Activated CD4-positive, alpha-beta T cell treated with anti-CD3 and anti-CD28 coated beads, Interleukin-2, amount 50 U/mL, for 48 hours (primary cell): ENCODE results near the gene ELMO2.
A peak's percentile ranks its signal among the peaks of the same experiment; 100 is the strongest.

Experiments used
- DNase-seq, 2 experiments: peaks; one replicate each; pipeline ENCODE4 v3.0.0-alpha.2; 2020

Gene ELMO2

GRCh38 chr20:46406200-46406985, at the start of gene ELMO2:
TSS of gene ELMO2 (minus strand) at chr20:46406615. CDS start at chr20:46394482, 12,133 bp downstream.
- peak; percentile 96 to 98 for DNase-seq

DNA sequence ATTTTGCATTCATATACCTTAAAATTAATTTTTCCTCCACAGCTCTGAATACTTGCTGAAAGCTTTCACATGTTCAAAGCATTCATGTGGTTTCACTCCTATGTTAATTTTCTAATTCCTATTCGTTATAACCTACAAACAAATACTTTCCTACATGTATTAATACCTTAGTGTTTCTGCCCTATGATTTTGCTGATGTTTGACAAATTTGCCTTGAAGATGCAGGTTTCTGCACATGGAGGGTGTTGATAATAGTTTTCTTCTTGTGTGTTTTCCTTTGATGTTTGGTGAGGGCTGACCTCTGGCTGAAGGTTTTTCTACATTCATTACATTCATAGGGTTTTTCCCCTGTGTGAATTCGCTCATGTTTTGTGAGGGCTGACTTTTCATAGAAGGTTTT, 49.3 kb upstream of the ELMO2 start:
- DNase-seq, result no peak

GRCh38 chr20:46446851-46447250, 40.4 kb upstream of the ELMO2 start:
- DNase-seq, result no peak

GRCh38 chr20:46439837-46440236, 33.4 kb upstream of the ELMO2 start:
- no peak for DNase-seq

DNA sequence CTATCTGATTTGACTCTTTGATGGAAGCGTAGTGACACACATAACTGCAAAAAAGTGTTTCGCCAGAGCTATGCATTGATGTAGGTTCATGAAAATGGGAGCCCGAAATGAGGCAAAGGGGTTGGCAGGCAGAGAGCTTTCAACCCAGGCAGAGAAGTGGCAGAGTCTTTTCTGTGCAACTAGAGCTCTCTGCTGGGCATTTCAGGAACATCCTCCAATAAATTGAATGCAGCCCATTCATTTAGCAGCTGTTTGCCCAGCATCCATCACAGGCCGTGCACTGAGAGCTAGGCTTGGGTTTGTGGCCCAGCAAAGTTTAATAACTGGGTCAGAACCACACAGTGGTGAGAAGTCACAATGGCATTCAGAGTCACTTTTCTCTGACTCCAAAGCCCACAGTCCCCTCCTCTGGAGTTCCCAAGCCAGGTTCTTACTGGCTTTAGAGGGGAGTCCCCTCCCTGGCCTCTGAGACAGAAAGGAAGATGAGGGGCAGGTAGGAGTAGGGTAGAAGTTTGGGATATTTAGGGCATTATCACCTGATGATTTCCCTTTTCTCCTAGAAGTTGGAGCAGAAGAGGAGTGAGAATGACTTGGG, 31.8 kb upstream of the ELMO2 start:
- no peak for DNase-seq

GRCh38 chr20:46435146-46435545, 28.7 kb upstream of the ELMO2 start:
- DNase-seq, result no peak

DNA sequence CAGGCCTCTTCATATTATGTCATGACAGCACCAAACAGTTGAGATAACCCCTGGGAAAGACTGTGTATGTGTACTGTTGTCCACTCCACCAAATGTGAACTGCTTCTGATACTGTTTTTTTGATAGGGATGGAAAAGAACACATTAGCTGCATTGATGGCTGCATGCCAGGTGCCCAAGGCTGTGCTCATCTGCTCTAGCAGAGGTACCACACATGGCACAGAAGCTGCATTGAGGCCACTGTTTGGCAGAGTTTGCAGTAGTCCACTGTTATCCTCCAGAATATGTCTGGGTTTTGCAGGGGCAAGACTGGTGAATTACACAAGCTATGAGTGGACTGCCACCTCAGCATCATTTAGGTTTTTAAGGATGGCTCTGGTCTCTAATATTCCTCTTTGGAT, 28.2 kb upstream of the ELMO2 start:
- DNase-seq, result no peak

DNA sequence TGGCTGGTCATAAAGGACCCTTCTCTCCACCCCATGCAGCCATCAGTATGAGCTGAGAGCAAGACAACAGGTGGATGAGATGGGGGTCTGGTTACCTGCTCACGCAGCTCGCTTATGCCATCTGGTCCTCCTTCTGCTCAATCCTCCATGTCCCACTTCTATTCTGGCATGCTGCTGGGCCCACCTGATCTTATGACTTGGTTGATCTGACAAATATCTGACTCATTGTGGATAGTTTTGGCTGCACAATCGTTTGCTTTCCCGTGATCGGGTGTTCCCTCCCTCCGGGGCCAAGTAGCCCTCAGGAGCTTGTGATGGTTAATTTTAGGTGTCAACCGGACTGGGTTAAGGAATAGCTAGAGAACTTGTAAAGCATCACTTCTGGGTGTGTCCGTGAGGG, 26.6 kb upstream of the ELMO2 start:
- no peak for DNase-seq

DNA sequence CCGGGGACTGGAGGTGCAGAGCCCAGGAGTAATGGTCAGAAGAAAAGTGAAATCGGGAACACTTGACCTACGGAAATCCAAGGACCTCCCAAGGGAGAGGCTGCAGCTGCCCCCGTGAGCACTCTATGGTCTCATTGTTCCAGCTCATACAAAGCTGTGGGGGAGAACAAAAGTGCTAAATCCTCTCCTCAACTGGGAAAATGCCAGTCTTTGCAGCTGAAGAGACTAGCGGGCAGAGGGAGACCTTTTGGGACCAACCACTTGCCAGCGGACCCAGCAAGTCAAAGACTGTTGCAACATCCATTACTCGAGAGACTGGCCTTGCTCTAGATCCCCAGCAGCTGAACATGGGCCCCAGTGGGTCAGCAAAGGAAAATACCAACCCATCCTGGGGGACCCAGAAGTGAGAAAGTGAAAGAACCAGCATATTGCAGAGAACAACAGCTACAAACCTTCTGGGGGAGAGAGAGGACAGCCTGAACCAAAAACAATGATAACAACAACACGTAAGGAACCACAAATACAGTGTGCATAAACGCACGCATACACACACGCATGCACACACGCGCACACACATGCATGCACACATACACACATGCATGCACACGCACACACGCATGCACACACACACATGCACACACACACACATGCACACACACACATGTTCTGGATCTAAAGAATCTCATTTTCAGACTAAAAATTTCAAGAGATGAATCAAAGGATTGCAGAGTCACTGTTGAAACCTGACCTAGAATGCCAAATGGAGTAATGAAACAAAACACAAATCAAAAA, 24.7 kb upstream of the ELMO2 start:
- no peak for DNase-seq

DNA sequence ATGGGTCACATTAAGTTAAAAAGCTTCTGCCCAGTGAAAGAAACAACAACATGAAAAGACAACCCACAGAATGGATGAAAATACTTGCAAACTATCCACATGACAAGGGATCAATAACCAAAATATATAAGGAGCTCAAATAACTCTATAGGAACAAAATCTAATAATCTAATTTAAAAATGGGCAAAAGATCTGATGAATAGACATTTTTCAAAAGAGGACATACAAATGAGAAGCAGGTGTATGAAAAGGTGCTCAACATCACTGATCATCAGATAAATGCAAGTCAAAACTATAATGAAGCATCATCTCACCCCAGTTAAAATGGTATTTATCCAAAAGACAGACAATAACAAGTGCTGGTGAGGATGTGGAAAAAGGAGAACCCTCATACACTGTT, 21.0 kb upstream of the ELMO2 start:
- no peak for DNase-seq

GRCh38 chr20:46423882-46424482, 17.6 kb upstream of the ELMO2 start:
- no peak for DNase-seq

DNA sequence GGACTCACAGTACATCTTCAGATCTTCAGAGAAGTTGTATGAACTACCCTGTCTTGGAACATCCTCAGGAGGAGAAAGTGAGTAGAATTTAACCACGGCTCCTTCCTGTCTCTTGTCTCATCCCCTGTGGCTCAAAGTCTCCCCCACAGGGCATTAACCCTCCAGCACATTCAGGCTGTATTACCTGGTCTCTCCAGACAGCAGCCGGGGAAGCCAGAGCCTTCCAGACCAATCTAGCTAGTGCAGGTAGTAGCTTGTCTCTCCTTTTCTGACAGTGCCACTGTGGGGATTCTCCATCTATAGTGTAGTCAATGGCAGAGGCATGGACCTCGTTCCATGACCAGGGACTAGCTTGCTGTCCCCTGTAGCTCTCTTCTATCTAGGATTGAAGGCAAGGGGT, 16.9 kb upstream of the ELMO2 start:
- no peak for DNase-seq

DNA sequence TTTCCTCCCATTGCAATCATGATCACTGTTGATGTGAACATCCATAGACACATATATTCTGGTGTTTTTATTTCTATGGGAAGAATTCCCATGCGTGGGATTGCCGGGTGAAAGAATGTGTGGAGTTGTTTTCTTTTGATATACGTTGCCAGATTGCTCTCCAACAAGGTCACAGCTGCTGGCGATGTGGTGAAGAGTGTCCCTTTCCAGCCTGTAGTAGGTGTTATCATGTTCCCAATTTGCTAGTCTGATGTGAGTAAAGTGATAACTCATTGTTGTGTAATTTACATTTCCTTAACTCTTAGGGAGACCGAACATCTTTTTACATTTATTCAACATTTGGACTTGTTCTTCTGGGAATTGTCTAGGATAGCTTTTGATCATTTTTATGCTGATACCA, 14.5 kb upstream of the ELMO2 start:
- no peak for DNase-seq

GRCh38 chr20:46419882-46420281, 13.5 kb upstream of the ELMO2 start:
- DNase-seq, result no peak

- no peak for DNase-seq
Measured at GRCh38 chr20:46416839-46417238, 10.4 kb upstream of the ELMO2 start.

DNA sequence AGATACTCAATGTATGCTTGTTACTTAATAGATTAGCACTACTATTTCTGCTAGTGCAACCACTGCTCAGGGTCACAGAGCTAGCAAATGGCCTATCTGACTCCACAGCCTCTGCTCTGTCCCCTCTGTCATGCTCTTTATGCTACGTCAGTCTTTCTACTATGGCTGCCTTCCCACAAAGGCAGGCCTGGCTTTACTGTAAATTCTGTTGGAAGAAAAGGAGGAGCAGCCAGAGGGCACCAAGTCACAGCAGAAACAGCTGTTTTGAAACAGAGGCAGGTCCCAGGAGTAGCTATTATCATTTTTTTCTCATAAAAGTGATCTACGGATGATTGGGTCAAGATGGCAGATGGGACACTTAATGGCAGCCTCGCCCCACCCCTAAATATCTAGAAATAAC, 10.0 kb upstream of the ELMO2 start:
- DNase-seq, result no peak

DNA sequence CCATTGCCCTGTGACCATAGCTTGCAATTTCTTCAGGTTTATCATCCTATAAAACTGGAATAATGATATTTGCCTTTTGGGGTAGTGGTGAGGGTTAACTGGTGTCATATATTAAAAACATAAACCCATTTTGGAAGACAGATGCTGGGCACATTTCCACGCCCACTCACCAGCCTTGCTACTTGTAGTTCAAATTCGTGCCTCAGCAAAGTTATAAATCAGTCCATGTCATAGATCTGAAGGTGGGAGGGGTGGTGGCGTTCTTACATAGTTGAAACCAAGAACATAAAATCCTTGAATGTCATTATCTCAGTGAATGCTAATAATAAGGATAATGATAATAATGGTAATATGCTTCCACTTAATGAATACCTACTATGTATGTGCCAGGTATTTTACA, 9.4 kb upstream of the ELMO2 start:
- DNase-seq, result no peak

DNA sequence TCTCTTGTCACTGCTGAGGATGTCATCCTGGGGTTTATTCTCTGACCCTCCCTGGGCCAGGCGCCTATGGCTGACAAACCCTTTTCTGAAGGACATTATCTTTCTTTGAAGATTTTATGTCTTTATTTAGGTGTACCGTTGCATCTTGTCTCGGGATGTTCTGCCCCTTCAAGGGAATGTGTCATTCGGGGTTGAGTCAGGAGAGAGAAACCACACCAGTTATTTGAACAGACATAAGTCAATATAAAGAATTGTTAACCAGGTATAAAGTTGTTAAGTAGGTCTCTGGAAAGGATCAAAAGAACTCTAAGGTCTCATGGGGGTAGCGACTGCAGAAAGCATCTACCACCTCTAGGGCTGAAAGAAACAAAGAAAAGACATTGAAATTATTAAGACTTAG, 8.2 kb upstream of the ELMO2 start:
- DNase-seq, result no peak

GRCh38 chr20:46411637-46412036, 5.2 kb upstream of the ELMO2 start:
- no peak for DNase-seq

- no peak for DNase-seq
Measured at GRCh38 chr20:46408281-46408731, 1.9 kb upstream of the ELMO2 start.

DNA sequence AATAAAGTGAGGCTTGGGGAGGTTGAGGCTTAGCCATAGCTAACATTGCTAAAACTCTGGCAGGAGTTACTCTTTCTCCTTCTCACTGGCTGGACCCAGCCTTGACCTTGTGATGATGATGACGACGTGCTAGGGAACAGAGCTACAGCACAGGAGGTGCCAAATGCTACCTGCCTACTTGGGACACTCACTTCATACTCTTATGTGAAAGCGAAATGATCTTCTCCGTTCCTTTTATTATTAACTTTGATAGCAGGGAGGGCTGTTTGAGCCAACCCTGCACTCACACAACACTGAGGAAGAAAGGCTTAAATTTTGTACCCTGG, 1.2 kb upstream of the ELMO2 start:
- no peak for DNase-seq

GRCh38 chr20:46406986-46407670, 713 bp upstream of the ELMO2 start:
- peak; percentile 89 to 92 for DNase-seq

DNA sequence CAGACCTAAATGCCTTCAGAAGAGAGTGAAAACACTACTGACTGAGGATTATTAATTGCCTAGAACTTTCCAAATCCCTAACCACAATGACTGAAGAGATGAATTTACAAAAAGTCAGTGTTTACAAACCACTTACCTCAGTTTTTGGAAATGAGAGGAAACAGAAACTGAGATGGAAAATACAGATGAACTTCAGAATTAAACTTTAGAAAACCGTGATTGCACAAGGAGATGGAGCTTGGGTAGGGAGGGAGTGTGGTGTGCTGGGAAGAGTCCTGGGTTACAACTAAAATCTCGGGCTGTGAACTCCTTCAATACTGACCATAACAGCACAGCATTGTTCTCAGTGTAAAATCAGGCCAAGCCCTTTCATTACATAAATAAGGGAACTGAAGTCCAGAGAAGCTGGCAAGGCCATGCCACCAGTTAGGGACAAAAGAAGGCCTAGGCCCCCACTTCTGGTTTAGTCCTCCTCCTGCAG, 4.0 kb downstream of the ELMO2 start:
- no peak for DNase-seq
